A673 (cell line): ENCODE results near the gene ACTN4.

Source experiments
- CTCF ChIP-seq: fragments of 300-800, 200-600 bp; sonication (generic); conservative IDR thresholded peaks from 2 replicates; pipeline ENCODE4 v1.5.1; 2017; ENCODE audit warnings: low read depth, mild to moderate bottlenecking, antibody characterized with exemption, low read length, moderate library complexity, mixed read lengths
- EZH2 ChIP-seq: fragments of 200-600 bp; sonication (generic); IDR thresholded peaks from 2 replicates; pipeline ENCODE4 v1.6.1; 2017; ENCODE audit warnings: borderline replicate concordance, low read depth, mild to moderate bottlenecking, mixed read lengths, antibody characterized with exemption, low read length; ENCODE audit not compliant: poor library complexity, severe bottlenecking

- TF ChIP-seq EZH2 (no peak), CTCF (no peak)
These were observed 62.9 kb downstream of the ACTN4 start for GRCh38 chr19:38710416-38710702.
